GM19238 (cell line): Measurements from ENCODE around the gene TMEM35B.
A peak's percentile ranks its signal among the peaks of the same experiment; 100 is the strongest.
"Not testable (repeated sequence)": the region's sequence is repeated elsewhere in the genome, so short reads cannot be mapped to it uniquely, and the experiment has no call there.

Experiments used
- DNase-seq: peaks from one replicate; pipeline ENCODE4 v3.0.0; 2011; ENCODE audit warnings: low spot score; ENCODE audit not compliant: insufficient read length

TMEM35B gene

DNA sequence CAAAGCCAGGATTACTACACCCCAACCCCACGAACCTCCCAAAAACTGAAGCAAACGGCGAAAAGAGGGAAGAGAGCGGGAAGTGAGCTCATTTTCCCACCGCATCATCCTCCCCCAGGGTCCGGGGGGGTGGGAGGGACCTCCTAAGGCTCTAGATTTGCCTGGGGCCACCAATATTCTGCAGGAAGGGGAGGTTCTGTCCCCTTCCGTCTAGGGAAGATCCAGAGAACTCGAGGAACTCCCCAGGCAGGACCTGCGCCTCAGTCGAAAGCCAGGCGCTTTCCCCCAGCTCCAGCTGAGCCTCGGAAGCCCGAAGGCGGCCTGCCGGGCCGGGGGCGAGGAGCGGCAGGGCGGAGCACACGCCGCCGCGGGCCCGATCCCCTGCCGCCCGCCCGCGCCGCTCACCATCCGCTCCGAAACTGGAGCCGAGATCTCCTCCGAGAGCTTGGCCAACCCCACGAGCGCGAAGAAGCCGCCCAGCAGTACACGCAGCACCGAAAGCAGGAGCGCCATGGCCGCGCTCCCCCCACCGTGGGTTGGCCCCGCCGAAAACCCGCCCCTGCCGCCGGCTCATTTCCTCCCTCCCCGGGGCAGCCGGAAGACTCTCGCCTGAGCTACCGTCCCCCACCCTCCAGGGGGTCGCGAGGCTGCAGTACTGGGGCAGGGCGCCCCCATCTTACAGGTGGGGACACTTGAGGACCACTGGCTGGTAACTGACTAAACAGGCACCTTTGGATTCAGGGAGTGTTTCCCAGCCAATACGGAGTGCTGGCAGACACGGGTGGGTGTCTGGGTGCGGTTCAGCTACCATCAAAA is at the start of gene TMEM35B:
TMEM35B (minus strand) TSS at position 555 of the 816 bp plus-strand sequence; CDS start at position 513, 42 bp downstream.
- peak; percentile 79 for DNase-seq

- DNase-seq = no peak
These were observed 48.2 kb upstream of the TMEM35B start for GRCh38 chr1:35033346-35033745.

DNA sequence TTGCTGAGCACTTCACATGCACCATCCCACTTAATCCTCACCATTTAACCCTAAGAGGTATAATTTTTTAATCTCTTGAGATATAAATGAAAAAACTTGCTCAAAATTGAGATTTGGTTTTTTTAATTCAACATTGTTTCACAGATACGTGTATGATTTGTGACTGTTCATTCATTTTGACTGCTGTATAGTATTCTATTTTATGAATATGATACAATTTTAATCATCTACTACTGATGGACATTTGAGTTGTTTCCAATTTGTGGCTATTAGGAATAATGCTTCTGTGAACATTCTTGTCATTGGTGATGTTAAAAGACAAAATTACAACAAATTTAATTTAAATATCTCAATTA is 47.2 kb upstream of the TMEM35B start:
- DNase-seq = no peak

DNA sequence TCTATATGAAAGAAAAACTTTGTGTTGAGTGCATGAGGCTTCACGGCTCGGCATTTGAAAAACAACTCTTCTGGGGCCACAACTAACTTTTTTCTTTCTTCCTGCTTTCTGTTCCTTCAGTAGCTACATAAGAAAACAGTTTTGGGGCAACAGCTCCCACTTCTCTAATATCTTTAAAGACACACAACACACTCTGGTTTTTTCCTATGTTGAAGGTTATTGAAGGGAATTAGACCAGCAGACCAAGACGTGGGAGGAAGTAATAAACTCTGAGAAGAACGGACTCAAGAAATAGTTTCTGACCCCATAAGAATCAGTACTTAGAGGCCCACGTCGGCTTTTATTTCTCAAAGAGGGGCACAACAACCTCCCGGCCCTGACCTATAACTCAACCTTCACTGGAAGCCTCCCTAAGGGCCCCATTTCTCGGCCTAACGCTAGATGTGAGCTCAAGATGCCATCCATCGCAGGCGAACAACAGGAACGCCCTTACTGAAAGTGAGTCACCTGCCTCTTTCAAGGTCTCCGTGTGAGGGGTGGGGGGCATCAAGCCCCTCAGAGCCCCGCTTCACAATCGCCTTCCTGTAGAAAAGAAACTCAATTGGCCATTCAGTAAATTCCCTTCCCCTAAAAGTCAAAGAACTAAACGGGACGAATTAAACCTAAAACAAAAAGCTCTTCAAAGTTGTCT is 45.8 kb upstream of the TMEM35B start:
- DNase-seq = peak; percentile 27

DNA sequence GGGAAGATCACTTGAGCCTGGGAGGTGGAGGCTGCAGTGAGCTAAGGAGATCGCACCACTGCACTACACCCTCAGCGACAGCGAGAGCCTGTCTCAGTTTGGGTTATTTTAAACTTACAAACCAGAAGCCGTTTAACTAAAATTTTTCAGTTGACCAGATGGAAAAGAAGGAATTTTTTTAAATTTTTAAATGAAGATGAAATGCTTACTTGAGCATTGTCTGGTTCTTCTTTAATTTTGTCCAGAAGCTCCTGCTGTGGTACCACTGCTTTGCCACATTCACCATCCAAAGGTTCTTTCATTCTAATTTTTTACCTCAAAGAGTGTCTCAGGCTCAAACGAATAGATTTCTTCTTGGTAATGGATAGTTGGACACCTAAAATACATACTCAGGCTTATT is 45.2 kb upstream of the TMEM35B start:
- no peak for DNase-seq

GRCh38 chr1:35029761-35030160 is 44.6 kb upstream of the TMEM35B start:
- DNase-seq = no peak

DNA sequence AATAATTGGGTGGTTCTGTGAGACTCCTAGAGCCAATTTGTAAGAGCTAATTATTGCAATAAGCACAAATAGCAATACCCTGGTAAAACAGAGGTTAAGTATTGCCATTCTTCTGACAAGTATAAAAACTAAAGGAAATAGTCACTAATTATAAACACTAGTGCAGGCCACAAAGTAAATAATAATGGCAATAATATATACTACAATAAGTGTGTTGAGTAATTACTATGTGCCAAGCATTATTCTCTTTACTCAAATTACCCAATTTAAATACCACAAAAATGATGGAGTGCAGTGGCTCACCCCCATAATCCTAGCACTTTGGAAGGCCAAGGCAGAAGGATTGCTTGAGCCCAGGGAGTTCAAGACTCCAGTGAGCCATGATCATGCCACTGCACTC is 31.3 kb upstream of the TMEM35B start:
- no peak for DNase-seq

GRCh38 chr1:35014486-35014885 is 29.3 kb upstream of the TMEM35B start:
- no peak for DNase-seq

- DNase-seq = no peak
These were observed 20.6 kb upstream of the TMEM35B start for GRCh38 chr1:35005711-35006110.

GRCh38 chr1:35001743-35002142 is 16.6 kb upstream of the TMEM35B start:
- no peak for DNase-seq

- no peak for DNase-seq
These were observed 9.7 kb upstream of the TMEM35B start for GRCh38 chr1:34994878-34995277.

GRCh38 chr1:34988581-34988980 is 3.4 kb upstream of the TMEM35B start:
- no peak for DNase-seq

GRCh38 chr1:34988147-34988546 is 3.0 kb upstream of the TMEM35B start:
- no peak for DNase-seq

DNA sequence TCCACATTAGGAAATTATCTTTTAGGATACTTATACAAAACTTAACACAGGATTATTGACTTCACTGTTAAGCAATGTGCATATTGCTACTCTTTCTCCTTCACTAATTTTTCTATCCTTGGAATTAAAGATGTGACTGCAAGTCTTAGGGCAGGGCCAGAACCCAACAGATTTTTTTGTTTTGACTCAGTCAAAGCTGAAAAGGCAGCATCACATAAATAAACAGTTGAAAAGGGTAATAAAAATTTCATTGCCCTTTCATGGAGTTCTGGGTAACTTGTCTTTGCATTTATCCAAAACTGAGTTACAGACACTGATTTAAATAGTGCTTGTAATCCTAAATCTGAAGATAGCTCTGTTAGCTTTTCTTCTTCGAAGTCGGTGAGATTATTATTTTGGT is 1.9 kb upstream of the TMEM35B start:
- DNase-seq = no peak

GRCh38 chr1:34985609-34985904 is 410 bp upstream of the TMEM35B start:
- DNase-seq = not testable (repeated sequence)

DNA sequence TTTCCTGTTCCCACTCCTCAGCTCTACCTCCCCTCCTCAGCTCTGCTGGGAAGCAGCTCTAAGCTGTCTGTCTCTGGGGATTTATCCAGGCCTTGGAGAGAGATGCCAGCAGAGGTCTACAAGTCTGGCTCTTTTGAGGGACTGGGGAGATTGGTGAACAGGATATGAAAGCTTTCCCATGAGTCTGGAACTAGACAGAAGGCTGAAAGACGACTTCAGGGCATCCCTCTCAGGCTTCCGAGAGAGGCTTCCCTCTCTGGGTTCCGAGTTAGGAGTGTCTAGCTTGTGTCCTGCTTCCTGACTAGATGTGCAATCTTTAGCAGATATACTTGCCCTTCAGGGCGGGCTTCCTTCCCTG is 733 bp downstream of the TMEM35B start:
- no peak for DNase-seq

- DNase-seq = no peak
These were observed 1.3 kb downstream of the TMEM35B start for GRCh38 chr1:34983700-34984355.

DNA sequence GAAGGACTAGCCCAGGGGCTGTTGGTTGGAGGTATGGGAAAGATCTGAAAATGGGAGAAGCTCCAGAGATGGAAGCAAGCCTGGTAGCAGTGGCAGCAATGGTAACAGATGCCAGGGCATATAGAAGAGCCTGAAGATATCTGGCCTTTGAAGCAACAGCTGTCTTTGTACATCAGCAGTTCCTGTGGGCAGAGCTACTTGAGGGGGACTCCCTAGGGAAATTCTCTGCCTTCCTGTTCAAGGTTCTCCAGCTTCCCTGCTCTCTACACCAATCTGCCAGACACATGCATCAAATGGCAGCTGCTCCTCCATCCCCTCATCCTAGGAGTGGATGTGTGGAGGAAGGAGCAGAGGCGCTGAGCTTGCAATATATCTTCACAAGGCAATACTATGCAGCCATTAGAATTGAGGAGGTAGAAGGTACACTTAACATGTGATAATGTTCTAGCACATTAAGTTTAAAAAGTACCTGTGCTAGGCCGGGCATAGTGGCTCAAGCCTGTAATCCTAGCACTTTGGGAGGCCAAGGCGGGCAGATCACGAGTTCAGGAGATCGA is 2.2 kb downstream of the TMEM35B start:
- no peak for DNase-seq

GRCh38 chr1:34980715-34981114 is 4.4 kb downstream of the TMEM35B start:
- no peak for DNase-seq

GRCh38 chr1:34978921-34979320 is 6.2 kb downstream of the TMEM35B start:
- DNase-seq = no peak

- DNase-seq = no peak
These were observed 7.3 kb downstream of the TMEM35B start for GRCh38 chr1:34977858-34978257.

DNA sequence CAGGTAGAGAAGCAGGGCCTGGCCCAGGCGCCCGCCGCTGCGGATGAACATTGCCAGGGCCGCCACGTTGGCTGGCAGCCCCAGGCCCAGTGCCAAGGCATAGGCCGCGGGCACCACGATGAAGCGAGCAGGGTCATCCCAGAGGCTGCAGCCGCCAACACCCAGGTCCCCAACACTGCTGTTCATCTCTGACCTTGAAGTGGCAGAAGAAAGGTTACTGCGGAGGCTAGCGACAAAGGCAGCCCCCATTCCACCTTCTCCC is 8.0 kb downstream of the TMEM35B start:
- no peak for DNase-seq
